DND-41 (cell line): ENCODE data around the gene DARS2.

ENCODE experiments used
- EZH2 ChIP-seq: IDR thresholded peaks from 3 replicates; pipeline ENCODE4 v1.6.1; 2012; ENCODE audit warnings: borderline replicate concordance, low read depth, mild to moderate bottlenecking, moderate library complexity, low read length, inconsistent platforms; ENCODE audit not compliant: severe bottlenecking
- TF ChIP-seq, protein P1 (sequence below): IDR thresholded peaks from 2 replicates; pipeline ENCODE4 v1.5.1; 2012; ENCODE audit warnings: borderline replicate concordance, low read length, moderate library complexity, mild to moderate bottlenecking; ENCODE audit not compliant: poor library complexity, severe bottlenecking; ENCODE audit errors: extremely low read depth

- TF ChIP-seq, protein P1, sequence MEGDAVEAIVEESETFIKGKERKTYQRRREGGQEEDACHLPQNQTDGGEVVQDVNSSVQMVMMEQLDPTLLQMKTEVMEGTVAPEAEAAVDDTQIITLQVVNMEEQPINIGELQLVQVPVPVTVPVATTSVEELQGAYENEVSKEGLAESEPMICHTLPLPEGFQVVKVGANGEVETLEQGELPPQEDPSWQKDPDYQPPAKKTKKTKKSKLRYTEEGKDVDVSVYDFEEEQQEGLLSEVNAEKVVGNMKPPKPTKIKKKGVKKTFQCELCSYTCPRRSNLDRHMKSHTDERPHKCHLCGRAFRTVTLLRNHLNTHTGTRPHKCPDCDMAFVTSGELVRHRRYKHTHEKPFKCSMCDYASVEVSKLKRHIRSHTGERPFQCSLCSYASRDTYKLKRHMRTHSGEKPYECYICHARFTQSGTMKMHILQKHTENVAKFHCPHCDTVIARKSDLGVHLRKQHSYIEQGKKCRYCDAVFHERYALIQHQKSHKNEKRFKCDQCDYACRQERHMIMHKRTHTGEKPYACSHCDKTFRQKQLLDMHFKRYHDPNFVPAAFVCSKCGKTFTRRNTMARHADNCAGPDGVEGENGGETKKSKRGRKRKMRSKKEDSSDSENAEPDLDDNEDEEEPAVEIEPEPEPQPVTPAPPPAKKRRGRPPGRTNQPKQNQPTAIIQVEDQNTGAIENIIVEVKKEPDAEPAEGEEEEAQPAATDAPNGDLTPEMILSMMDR = no peak
- no peak for TF ChIP-seq EZH2
Measured at GRCh38 chr1:173871500-173871899, 47.0 kb downstream of the DARS2 start.
